NCI-H128 (cell line): ENCODE measurements around the gene VAV3.

ENCODE experiments used
- DNase-seq: peaks from one replicate; lab custom pipeline; 2025; ENCODE audit not compliant: unreplicated experiment; lab: John Stamatoyannopoulos, UW

Gene VAV3

GRCh38 chr1:107975851-107976250 lies 10.9 kb upstream of the VAV3 start:
- no peak for DNase-seq

DNA sequence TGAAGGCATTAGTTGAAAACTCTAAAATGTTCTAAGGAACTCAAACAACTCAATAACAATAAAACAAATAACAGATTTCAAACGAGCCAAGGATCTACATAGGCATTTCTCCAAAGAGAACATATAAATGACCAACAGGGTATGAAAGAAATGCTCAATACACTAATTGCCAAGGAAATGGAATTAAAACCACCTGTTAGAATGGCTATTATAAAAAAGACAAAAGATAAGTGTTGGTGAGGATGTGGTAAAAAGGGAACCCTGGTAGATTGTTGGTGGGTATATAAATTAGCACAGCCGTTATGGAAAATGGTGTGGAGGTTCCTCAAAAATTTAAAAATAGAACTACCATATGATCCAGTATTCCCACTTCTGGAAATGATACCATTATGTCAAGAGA lies 9.1 kb upstream of the VAV3 start:
- no peak for DNase-seq

GRCh38 chr1:107972391-107973180 lies 7.6 kb upstream of the VAV3 start:
- no peak for DNase-seq

DNA sequence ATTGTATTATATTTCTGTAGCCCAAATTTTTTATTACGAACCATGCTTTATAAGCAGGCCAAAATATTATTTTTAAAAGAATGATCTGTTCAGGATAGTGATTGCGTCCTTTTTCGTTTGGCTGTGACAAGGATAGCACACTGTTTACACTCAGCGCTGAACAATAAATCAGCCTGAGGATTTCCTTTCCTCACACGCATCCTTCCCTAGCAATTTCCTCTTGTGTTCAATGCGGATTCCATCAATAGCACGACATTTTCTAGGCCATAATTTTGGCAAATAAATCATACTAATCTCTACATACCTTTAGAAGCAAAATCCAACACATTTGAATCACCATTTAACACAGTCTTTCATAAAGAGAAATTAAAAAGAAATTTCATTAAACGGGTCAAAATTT lies 1.6 kb upstream of the VAV3 start:
- no peak for DNase-seq

DNA sequence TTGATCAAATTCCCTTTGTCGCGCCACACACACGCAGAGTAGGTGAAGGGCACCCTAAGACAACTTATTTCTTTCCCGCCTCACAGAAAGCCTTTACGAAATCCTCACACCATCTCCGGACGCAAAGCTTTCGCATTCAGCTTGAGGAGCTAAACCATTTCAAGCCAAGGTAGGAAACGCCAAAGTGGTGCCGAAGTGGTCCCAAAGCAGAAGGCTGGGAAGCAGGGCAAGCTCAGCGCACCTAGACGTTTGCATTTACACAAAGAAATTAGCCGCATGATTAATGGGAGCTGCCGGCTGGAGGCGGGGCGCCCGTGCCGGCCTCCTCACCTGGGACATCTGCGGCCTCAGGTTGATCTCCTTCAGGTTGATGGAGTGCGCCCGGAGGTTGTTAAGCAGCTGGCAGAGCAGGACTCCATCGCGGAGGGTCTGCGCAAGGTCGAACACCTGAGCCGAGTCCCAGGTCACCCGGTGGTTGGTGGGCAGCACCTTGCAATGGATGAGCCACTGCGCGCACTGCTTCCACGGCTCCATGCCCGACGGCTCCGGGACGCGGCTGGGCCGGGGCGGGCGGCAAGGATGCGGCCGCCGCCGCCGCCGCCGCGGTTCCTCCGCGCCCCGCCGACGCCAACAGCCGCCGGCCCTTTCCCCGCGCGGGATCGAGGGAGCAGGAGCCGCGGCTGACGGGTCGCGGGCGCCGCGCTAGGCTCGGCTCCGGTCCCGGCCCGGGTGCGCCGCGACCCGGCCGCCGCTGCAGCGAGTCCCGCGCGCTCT lies 457 bp downstream of the VAV3 start:
- DNase-seq, result no peak

DNA sequence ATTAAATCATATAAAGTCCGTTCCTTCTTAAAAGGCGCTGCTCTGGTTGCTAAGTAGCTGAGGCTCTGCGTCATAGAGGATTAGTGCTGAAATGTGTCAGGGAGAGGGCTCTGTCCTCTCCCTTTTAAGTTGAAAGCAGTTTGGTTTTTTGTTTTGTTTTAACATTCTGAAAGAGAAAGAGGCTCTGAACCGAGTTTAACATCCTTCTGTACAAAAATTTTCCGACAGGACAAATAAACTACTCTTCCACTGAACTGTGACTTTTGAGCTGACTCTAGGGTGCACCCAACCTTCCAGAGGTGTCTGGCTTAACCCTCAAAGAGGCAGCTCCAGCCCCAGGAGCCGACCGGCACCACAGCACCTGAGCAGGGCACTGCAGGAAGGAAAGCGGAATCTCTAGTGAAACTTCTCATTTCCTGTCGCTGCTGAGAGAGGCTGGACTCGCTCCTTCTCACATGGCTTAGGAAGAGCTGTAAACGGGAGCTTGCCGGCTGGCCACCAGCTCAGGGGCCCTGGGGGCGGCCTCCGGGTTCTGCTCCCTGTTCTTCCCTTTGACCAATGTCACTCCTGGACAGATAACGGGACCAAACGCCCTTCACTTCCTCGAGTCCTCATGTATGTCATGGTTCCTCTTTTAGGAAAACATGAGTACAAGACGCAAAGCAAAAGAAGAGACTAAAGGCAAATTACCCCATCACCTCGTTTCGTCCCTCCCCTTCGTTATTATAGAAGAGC lies 1.2 kb downstream of the VAV3 start:
- DNase-seq, result no peak

DNA sequence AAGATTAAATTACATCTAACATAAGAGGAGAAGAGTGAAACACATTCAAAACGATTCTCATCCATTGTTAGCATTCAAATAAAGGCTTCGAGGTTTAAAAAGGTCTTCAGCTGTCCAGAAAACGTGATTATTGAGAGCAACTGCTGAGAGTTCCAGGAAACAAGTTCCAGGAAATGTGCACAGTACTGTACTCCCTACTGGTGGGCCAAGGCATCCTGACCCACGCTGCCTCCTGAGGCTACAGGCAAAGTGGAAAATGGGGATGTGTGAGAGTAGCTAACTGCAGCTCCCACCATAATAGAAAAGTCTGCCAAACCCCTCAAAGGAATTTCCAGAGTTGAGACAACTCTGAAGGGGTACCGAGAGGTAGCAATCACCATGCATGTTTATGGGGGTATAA lies 2.0 kb downstream of the VAV3 start:
- no peak for DNase-seq

DNA sequence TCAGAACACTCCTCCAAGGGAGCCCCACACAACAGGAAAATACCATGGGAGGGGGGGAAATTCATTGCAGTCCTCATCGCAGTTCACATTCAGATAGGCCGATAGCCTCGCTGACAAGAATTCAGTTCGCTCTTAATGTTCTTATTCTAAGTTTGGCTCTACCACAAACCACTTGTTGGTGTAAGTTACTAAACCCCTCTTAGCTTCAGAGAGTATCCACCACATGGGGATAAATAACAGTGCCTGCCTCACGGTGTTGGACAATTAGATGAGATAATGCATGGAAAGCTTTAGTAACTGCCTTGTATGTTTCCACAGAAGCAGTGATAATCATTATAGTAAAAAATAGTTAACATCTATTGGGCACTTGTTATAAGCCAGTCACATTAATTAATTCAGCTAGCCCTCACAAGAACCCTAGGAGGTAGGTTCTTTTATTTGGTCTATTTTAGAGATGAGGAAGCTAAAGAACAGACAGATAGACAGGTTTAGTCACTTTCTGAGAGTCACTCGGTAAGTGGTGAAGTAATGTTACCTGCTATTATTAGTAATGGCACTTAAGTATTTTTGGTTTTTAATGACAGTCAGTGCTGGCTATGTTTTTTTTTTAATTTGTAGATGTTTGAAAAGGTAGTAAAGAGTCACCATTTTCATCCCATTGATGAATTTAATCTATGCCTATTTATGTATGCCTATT lies 10.1 kb downstream of the VAV3 start:
- DNase-seq, result no peak

DNA sequence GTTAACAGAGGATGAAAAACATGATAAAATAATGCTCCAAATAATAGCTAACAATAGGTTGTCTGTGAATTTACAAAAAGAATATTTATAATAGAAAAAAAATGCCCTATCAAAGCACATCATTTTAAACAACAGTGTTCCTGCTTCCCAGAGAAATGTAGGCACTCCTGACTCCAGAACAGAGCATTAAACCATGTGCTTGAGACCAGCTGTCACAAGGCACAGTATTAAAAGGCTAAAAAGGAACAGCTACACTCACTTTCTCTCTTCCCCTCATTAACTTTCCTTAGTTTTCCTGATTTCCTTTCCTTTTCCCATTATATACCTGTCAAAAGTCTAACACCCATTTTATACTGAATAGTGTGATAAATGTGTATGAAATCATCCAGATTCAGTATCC lies 10.9 kb downstream of the VAV3 start:
- DNase-seq, result no peak

DNA sequence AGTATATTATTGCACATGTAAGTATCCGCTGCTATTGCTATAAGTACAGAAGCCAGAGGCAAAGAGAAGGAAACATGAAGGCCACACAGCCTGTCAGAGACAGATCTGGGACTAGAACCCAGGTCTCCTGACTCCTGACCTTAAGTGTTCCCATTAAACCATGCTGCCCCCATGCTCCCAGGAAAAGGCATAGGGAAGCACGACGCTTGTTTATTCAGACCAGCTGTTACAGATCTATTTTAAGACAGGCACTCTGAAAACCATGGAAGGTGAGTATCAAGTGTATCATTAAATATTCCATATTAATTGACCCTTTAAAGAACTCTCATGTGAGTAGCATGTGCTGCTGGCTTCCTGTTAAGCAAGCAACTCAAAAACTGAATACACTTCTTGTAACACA lies 11.4 kb downstream of the VAV3 start:
- DNase-seq, result no peak

DNA sequence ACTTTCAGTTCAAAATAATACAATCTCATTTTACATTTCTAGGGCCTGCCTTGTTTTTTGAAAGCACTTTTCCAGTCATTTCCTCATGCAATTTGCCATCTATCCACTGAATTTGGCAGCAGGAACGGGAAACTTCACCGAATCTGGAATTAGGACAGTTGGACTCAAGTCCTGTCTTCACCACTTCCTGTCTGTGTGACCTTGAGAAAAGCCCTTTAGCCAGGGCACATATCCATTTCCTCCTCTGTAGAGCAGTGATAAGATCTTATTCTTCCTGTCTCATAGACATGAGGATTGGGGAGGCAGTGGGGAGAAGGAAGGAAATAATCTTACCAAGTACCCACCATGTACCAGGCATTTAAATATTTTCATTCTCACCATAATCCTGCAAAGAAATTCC lies 12.0 kb downstream of the VAV3 start:
- no peak for DNase-seq

DNA sequence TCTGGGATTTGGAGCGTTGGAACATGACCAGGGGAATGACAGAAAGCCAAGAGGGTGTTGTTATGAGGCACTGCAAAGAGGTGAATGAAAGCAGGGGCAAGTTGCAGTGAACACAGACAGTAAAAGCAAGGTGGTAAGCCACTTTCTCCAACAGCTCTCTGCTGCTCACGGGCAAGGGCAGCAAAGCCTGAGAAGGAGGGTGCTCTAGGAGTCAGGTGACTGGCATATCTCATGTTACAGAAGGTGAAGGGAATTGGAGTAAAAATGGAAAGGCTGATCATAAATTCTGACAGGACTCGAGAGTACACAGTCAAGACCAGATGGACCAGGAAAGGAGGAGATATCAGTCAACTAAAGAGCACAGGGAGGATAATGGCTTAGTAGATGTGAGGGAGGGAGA lies 14.5 kb downstream of the VAV3 start:
- no peak for DNase-seq

- no peak for DNase-seq
Measured at GRCh38 chr1:107949467-107950253, 15.3 kb downstream of the VAV3 start.

- no peak for DNase-seq
Measured at GRCh38 chr1:107946794-107947193, 18.2 kb downstream of the VAV3 start.

DNA sequence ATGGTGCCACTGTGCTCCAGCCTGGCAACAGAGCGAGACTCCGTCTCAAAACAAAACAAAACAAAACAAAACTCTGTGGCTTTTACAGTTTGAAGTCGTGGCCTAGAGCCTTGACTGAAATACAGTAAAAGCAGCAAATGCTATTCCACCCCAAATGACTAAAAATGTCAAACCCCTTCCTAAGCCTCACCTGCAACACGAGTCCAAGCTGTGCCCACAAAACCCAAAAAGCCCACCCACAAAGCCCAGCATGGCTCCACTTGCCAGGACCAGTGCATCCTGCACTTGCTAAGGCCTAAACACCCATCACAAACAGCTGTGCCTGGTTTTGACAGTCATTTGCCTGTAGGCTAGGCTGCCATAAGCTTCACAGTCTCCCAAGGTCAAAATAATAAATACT lies 21.3 kb downstream of the VAV3 start:
- no peak for DNase-seq

DNA sequence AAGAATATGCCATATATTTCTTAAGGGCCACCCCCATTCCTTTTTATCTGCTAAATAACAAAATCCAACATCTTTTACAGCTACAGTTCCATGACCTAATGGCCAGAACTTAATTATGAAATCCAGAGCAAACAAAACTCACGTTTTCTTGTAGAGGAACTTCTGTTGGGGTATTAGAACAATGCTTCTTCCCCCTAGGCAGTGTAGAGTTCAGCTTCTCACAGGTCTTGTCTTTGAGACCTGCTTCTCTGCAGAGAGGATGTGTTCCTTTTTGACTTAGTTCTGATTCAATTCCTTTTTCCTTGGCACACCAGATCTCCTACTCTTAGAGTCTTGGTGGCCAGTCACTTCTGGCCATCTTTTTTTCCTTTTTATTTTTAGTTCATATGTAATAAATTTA lies 22.2 kb downstream of the VAV3 start:
- DNase-seq, result no peak

- DNase-seq, result no peak
Measured at GRCh38 chr1:107941531-107941930, 23.4 kb downstream of the VAV3 start.

- no peak for DNase-seq
Measured at GRCh38 chr1:107941123-107941522, 23.9 kb downstream of the VAV3 start.

GRCh38 chr1:107940701-107941100 lies 24.3 kb downstream of the VAV3 start:
- DNase-seq, result no peak

- DNase-seq, result no peak
Measured at GRCh38 chr1:107940017-107940577, 24.9 kb downstream of the VAV3 start.
